ENCODE results near the gene PDE2A. TPM values are rescaled to one million over a fixed set of nuclear protein-coding genes. Genes with fewer than 3 reads are reported as not detected.

PDE2A gene
- total RNA-seq, 1 experiment from 2014 or later = 1.1 TPM

DNA sequence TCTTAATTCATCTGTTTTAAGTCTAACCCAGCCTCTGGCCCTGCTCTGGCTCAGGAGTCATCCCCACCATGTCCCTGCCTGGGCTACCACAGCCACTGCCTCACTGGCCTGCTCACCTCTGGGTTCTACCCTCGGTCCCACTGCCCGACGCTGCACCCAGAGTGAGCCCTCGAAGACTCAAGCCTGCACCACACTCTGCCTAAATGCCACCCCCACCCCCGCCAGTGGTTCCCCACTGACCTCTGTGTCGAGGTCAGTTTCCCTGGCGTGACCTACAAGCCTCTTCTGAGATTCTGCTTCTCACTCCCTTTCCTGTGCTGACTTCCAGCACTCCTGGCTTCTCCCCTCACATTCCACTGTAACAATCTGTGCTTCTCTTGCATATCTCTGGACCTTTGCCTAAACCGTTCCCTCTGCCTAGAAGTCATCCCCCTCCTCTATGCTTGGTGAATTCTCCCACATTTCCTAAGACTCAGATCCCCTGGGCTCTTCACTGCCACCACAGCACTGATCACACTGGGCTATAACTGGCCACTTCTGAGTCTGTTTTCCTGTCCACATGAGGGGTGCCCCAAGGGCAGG is 12.5 kb upstream of the PDE2A start:
- no peaks in the 10 kb centered on the region for H3K4me1 Mint-ChIP-seq (ENCODE audit: low read depth, unreplicated experiment)
- DNase-seq = no peak
- TF ChIP-seq, protein P1, sequence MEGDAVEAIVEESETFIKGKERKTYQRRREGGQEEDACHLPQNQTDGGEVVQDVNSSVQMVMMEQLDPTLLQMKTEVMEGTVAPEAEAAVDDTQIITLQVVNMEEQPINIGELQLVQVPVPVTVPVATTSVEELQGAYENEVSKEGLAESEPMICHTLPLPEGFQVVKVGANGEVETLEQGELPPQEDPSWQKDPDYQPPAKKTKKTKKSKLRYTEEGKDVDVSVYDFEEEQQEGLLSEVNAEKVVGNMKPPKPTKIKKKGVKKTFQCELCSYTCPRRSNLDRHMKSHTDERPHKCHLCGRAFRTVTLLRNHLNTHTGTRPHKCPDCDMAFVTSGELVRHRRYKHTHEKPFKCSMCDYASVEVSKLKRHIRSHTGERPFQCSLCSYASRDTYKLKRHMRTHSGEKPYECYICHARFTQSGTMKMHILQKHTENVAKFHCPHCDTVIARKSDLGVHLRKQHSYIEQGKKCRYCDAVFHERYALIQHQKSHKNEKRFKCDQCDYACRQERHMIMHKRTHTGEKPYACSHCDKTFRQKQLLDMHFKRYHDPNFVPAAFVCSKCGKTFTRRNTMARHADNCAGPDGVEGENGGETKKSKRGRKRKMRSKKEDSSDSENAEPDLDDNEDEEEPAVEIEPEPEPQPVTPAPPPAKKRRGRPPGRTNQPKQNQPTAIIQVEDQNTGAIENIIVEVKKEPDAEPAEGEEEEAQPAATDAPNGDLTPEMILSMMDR (IDR thresholded peaks at IDR 0.05; ENCODE audit: unreplicated experiment) = no peak
- no peaks in the 10 kb centered on the region for H3K9me3 Mint-ChIP-seq (ENCODE audit: low read depth, unreplicated experiment)
- CTCF ChIA-PET = no interaction called here
- no peaks in the 10 kb centered on the region for H3K27me3 Mint-ChIP-seq (ENCODE audit: unreplicated experiment)
- BruUV-seq (replicated peaks) = no TSS peak
- peaks cover 16% of the 10 kb centered on the region for H3K36me3 Mint-ChIP-seq (ENCODE audit: insufficient read depth, unreplicated experiment)
- intact Hi-C loops (cut with micrococcal nuclease; ENCODE audit: unreplicated experiment) = no loop called here
- H3K27ac Mint-ChIP-seq (ENCODE audit: unreplicated experiment) = no peak overlapping the region
- H3K4me3 Mint-ChIP-seq (ENCODE audit: low read depth, unreplicated experiment) = no peak overlapping the region

DNA sequence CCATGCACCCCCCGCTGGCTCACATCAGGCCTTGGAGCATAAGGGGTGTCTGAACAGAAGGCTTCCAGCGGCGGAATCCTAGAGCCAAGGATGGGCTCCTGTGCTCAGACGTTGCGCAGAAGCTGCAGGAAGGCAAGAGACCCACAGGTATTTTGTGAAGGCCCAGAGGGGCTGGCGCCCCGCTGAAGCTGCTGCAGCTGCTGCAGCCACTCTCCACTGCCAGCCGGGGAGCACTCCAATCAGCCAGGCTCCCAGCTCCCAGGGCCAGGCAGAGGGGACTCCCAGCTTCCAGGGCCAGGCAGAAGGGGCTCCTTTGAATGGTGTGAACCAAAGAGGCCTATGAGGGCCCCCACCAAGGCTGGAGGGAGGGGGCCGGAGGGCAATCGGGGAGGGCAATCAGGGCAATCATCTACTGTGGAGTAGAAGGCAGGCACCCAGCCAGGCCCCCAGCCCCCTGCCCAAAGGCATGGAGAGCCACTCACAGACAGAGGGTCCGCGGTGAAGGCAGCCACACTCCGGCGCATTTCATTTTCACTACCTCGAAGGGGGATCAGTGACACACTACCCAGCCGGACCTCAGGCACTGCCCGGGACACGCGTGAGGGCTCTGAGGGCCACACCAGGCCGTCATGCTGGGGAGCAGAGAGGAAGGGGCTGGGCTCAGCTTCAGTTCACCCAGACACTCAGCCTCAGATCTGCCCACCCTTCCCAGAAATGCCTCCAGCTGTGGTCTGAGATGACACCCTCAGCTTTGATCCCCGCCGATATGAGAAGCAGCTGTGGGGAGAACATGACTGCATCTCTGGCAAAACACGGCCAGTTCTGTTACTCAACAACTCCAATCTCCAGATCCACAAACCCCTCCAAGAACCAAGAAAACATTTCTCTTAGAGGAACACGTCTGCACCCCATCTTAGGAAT is 11.6 kb upstream of the PDE2A start:
- TF ChIP-seq, protein P1 (IDR thresholded peaks at IDR 0.05; ENCODE audit: unreplicated experiment) = no peak
- no peak for DNase-seq
- Mint-ChIP-seq H3K9me3 (ENCODE audit: low read depth, unreplicated experiment) (no peaks in the 10 kb centered on the region), H3K27me3 (ENCODE audit: unreplicated experiment) (peaks cover 8% of the 10 kb centered on the region), H3K4me1 (ENCODE audit: low read depth, unreplicated experiment) (no peaks in the 10 kb centered on the region), H3K36me3 (ENCODE audit: insufficient read depth, unreplicated experiment) (peaks cover 16% of the 10 kb centered on the region), H3K27ac (ENCODE audit: unreplicated experiment) (no peak overlapping the region), H3K4me3 (ENCODE audit: low read depth, unreplicated experiment) (no peak overlapping the region)
- BruUV-seq (replicated peaks) = no TSS peak
- intact Hi-C loops (cut with micrococcal nuclease; ENCODE audit: unreplicated experiment) = no loop called here
- CTCF ChIA-PET = interaction anchor here (1.1 to 2.6 kb wide), 2 partner anchors 18 to 98 kb away, joined by 3 to 54 read pairs; no protein-coding TSS in a partner anchor

DNA sequence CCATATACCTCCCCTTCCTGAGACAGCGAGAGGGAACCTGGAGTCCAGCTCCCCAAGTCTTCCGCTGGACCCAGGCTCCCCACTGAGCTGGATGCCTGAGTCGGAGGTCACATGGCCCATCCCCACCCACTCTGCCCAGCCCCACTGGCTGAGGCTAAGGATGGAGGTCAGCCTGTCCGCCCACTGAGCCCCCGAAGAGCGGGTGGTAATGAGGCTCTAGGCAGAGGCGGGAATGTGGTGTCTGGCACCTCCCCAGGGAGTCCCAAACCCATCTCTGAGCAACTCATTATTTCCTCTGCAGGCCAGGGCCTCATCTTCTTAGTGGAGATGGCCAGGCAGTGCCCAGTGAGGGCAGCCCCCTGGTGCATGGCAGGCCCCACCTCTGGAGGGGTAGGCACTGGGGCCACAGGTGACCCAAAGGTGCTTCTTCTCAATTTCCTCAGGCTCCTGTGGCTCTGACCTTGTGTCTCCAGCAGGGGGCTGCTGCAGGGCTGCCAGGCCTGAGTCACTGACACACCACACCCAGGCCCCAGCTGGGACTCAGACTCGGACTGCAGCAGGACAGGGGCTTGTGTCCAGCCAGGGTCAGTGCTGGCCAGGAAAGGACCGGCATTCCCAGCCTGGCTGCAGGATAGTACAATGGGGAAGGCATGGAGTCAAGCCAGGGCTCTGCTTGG is 10.2 kb upstream of the PDE2A start:
- Mint-ChIP-seq H3K4me3 (ENCODE audit: low read depth, unreplicated experiment) (no peak overlapping the region), H3K27me3 (ENCODE audit: unreplicated experiment) (peaks cover 22% of the 10 kb centered on the region), H3K27ac (ENCODE audit: unreplicated experiment) (no peak overlapping the region), H3K36me3 (ENCODE audit: insufficient read depth, unreplicated experiment) (peaks cover 24% of the 10 kb centered on the region), H3K4me1 (ENCODE audit: low read depth, unreplicated experiment) (no peaks in the 10 kb centered on the region), H3K9me3 (ENCODE audit: low read depth, unreplicated experiment) (no peaks in the 10 kb centered on the region)
- intact Hi-C loops (cut with micrococcal nuclease; ENCODE audit: unreplicated experiment) = loop anchor here (5.0 kb wide), 1 partner anchor 212 kb away; no protein-coding TSS in a partner anchor
- CTCF ChIA-PET = interaction anchor here (0.6 to 2.6 kb wide), 17 partner anchors 9 to 605 kb away, joined by 3 to 54 read pairs (median 4); partner anchors contain the start of gene STARD10
- BruUV-seq (replicated peaks) = no TSS peak
- peak; percentile 81 for DNase-seq
- TF ChIP-seq, protein P1 (IDR thresholded peaks at IDR 0.05; ENCODE audit: unreplicated experiment) = peak; percentile 72

DNA sequence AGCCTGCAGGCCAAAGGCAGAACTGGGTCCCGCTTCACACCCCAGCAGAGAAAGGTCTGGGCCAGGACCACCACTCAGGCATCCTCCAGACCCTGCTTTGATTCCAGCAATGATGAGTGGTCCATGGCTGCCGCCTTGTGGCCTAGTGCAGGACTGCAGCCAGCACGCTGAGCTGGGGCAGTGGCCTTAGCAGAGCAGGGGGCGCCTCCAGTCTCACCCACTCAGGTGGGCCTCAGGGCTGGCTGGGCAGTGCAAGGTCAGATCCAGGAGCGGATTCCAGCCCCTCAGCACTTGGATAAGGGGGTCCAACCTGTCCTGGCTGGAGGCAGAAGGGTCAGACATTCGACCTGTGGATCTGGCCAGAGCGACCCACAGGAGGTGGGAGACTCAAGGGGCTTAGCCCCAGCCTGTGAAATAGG is 9.6 kb upstream of the PDE2A start:
- DNase-seq = peak; percentile 74
- H3K4me1 Mint-ChIP-seq (ENCODE audit: low read depth, unreplicated experiment) = no peaks in the 10 kb centered on the region
- BruUV-seq (replicated peaks) = no TSS peak
- H3K4me3 Mint-ChIP-seq (ENCODE audit: low read depth, unreplicated experiment) = no peak overlapping the region
- peaks cover 28% of the 10 kb centered on the region for H3K27me3 Mint-ChIP-seq (ENCODE audit: unreplicated experiment)
- H3K36me3 Mint-ChIP-seq (ENCODE audit: insufficient read depth, unreplicated experiment) = peaks cover 28% of the 10 kb centered on the region
- intact Hi-C loops (cut with micrococcal nuclease; ENCODE audit: unreplicated experiment) = loop anchor here (1.0 to 5.0 kb wide), 2 partner anchors 98 to 211 kb away; no protein-coding TSS in a partner anchor
- CTCF ChIA-PET = interaction anchor here (0.6 to 2.6 kb wide), 14 partner anchors 9 to 605 kb away, joined by 3 to 54 read pairs (median 4); partner anchors contain the start of gene STARD10
- no peaks in the 10 kb centered on the region for H3K9me3 Mint-ChIP-seq (ENCODE audit: low read depth, unreplicated experiment)
- no peak overlapping the region for H3K27ac Mint-ChIP-seq (ENCODE audit: unreplicated experiment)
- TF ChIP-seq, protein P1 (IDR thresholded peaks at IDR 0.05; ENCODE audit: unreplicated experiment) = peak; percentile 95

All from Calu3 (cell line).